ENCODE measurements around the gene EXT2.

Gene EXT2

GRCh38 chr11:44237156-44237555 lies 141.7 kb downstream of the EXT2 start:
- Histone ChIP-seq H3K4me1 (ENCODE audit: control insufficient read depth, insufficient read depth, low read length, unreplicated experiment) (peaks cover under 1% of the 10 kb centered on the region), H3K27ac (ENCODE audit: low read depth, low read length) (no peak overlapping the region), H2AFZ (ENCODE audit: low read length, unreplicated experiment) (no peak overlapping the region), H3K4me3 (ENCODE audit: low read depth, low read length) (no peak overlapping the region), H3K27me3 (ENCODE audit: insufficient read depth, low read length) (no peaks in the 10 kb centered on the region), H3K79me2 (ENCODE audit: control insufficient read depth, insufficient read depth, low read length, unreplicated experiment) (no peaks in the 10 kb centered on the region), H3K36me3 (ENCODE audit: insufficient read depth, low read length) (no peaks in the 10 kb centered on the region; the same call in 1 of the 2 replicates)

- H3K4me3 ChIP-seq (ENCODE audit: low read depth, low read length), result no peak overlapping the region
- no peak overlapping the region for H2AFZ ChIP-seq (ENCODE audit: low read length, unreplicated experiment)
- H3K79me2 ChIP-seq (ENCODE audit: control insufficient read depth, insufficient read depth, low read length, unreplicated experiment), result no peaks in the 10 kb centered on the region
- no peaks in the 10 kb centered on the region for H3K27me3 ChIP-seq (ENCODE audit: insufficient read depth, low read length)
- H3K36me3 ChIP-seq (ENCODE audit: insufficient read depth, low read length), result peaks cover 2% of the 10 kb centered on the region; the same call in 1 of the 2 replicates
- H3K27ac ChIP-seq (ENCODE audit: low read depth, low read length), result no peak overlapping the region
- H3K4me1 ChIP-seq (ENCODE audit: control insufficient read depth, insufficient read depth, low read length, unreplicated experiment), result peaks cover 47% of the 10 kb centered on the region
Observed at GRCh38 chr11:44241851-44242250, 146.4 kb downstream of the EXT2 start.

- H3K27ac ChIP-seq (ENCODE audit: low read depth, low read length), result peak overlapping the region; percentile 8; the same call in 1 of the 2 replicates
- H3K27me3 ChIP-seq (ENCODE audit: insufficient read depth, low read length), result no peaks in the 10 kb centered on the region
- H3K4me1 ChIP-seq (ENCODE audit: control insufficient read depth, insufficient read depth, low read length, unreplicated experiment), result peaks cover 48% of the 10 kb centered on the region
- H3K36me3 ChIP-seq (ENCODE audit: insufficient read depth, low read length), result peaks cover 2% of the 10 kb centered on the region; the same call in 1 of the 2 replicates
- H3K4me3 ChIP-seq (ENCODE audit: low read depth, low read length), result no peak overlapping the region
- H2AFZ ChIP-seq (ENCODE audit: low read length, unreplicated experiment), result no peak overlapping the region
- H3K79me2 ChIP-seq (ENCODE audit: control insufficient read depth, insufficient read depth, low read length, unreplicated experiment), result no peaks in the 10 kb centered on the region
Observed at GRCh38 chr11:44243086-44243485, 147.6 kb downstream of the EXT2 start.

- H3K79me2 ChIP-seq (ENCODE audit: control insufficient read depth, insufficient read depth, low read length, unreplicated experiment), result no peaks in the 10 kb centered on the region
- no peak overlapping the region for H2AFZ ChIP-seq (ENCODE audit: low read length, unreplicated experiment)
- H3K4me3 ChIP-seq (ENCODE audit: low read depth, low read length), result peak overlapping the region; percentile 57; the same call in 1 of the 2 replicates
- peak overlapping the region; percentile 64 for H3K27ac ChIP-seq (ENCODE audit: low read depth, low read length)
- H3K4me1 ChIP-seq (ENCODE audit: control insufficient read depth, insufficient read depth, low read length, unreplicated experiment), result peaks cover 48% of the 10 kb centered on the region
- H3K27me3 ChIP-seq (ENCODE audit: insufficient read depth, low read length), result no peaks in the 10 kb centered on the region
- peaks cover 2% of the 10 kb centered on the region; the same call in 1 of the 2 replicates for H3K36me3 ChIP-seq (ENCODE audit: insufficient read depth, low read length)
Observed at GRCh38 chr11:44243595-44244343, 148.3 kb downstream of the EXT2 start.

GRCh38 chr11:44244639-44245310 lies 149.3 kb downstream of the EXT2 start:
- Histone ChIP-seq H3K27ac (ENCODE audit: low read depth, low read length) (peak overlapping the region; percentile 64), H3K36me3 (ENCODE audit: insufficient read depth, low read length) (peaks cover 2% of the 10 kb centered on the region; the same call in 1 of the 2 replicates), H3K27me3 (ENCODE audit: insufficient read depth, low read length) (no peaks in the 10 kb centered on the region), H3K4me1 (ENCODE audit: control insufficient read depth, insufficient read depth, low read length, unreplicated experiment) (peaks cover 48% of the 10 kb centered on the region), H3K4me3 (ENCODE audit: low read depth, low read length) (peak overlapping the region; percentile 57; the same call in 1 of the 2 replicates), H2AFZ (ENCODE audit: low read length, unreplicated experiment) (no peak overlapping the region), H3K79me2 (ENCODE audit: control insufficient read depth, insufficient read depth, low read length, unreplicated experiment) (no peaks in the 10 kb centered on the region)

GRCh38 chr11:44246726-44247125 lies 151.2 kb downstream of the EXT2 start:
- Histone ChIP-seq H3K79me2 (ENCODE audit: control insufficient read depth, insufficient read depth, low read length, unreplicated experiment) (no peaks in the 10 kb centered on the region), H3K4me3 (ENCODE audit: low read depth, low read length) (no peak overlapping the region), H2AFZ (ENCODE audit: low read length, unreplicated experiment) (no peak overlapping the region), H3K27me3 (ENCODE audit: insufficient read depth, low read length) (no peaks in the 10 kb centered on the region), H3K4me1 (ENCODE audit: control insufficient read depth, insufficient read depth, low read length, unreplicated experiment) (peaks cover 48% of the 10 kb centered on the region), H3K27ac (ENCODE audit: low read depth, low read length) (no peak overlapping the region), H3K36me3 (ENCODE audit: insufficient read depth, low read length) (peaks cover 9% of the 10 kb centered on the region; the same call in 1 of the 2 replicates)

GRCh38 chr11:44247508-44247907 lies 152.0 kb downstream of the EXT2 start:
- no peaks in the 10 kb centered on the region for H3K27me3 ChIP-seq (ENCODE audit: insufficient read depth, low read length)
- H3K79me2 ChIP-seq (ENCODE audit: control insufficient read depth, insufficient read depth, low read length, unreplicated experiment), result no peaks in the 10 kb centered on the region
- peaks cover 45% of the 10 kb centered on the region for H3K4me1 ChIP-seq (ENCODE audit: control insufficient read depth, insufficient read depth, low read length, unreplicated experiment)
- H3K36me3 ChIP-seq (ENCODE audit: insufficient read depth, low read length), result peaks cover 16% of the 10 kb centered on the region; the same call in 1 of the 2 replicates
- no peak overlapping the region for H3K27ac ChIP-seq (ENCODE audit: low read depth, low read length)
- H2AFZ ChIP-seq (ENCODE audit: low read length, unreplicated experiment), result no peak overlapping the region
- no peak overlapping the region for H3K4me3 ChIP-seq (ENCODE audit: low read depth, low read length)

GRCh38 chr11:44248109-44248508 lies 152.6 kb downstream of the EXT2 start:
- Histone ChIP-seq H3K4me1 (ENCODE audit: control insufficient read depth, insufficient read depth, low read length, unreplicated experiment) (peaks cover 39% of the 10 kb centered on the region), H3K4me3 (ENCODE audit: low read depth, low read length) (no peak overlapping the region), H3K27me3 (ENCODE audit: insufficient read depth, low read length) (no peaks in the 10 kb centered on the region), H3K36me3 (ENCODE audit: insufficient read depth, low read length) (peaks cover 20% of the 10 kb centered on the region; the same call in 1 of the 2 replicates), H3K79me2 (ENCODE audit: control insufficient read depth, insufficient read depth, low read length, unreplicated experiment) (no peaks in the 10 kb centered on the region), H3K27ac (ENCODE audit: low read depth, low read length) (no peak overlapping the region), H2AFZ (ENCODE audit: low read length, unreplicated experiment) (no peak overlapping the region)

GRCh38 chr11:44250421-44250820 lies 154.9 kb downstream of the EXT2 start:
- no peak overlapping the region for H3K4me3 ChIP-seq (ENCODE audit: low read depth, low read length)
- peaks cover 17% of the 10 kb centered on the region; the same call in 1 of the 2 replicates for H3K36me3 ChIP-seq (ENCODE audit: insufficient read depth, low read length)
- H2AFZ ChIP-seq (ENCODE audit: low read length, unreplicated experiment), result no peak overlapping the region
- H3K79me2 ChIP-seq (ENCODE audit: control insufficient read depth, insufficient read depth, low read length, unreplicated experiment), result no peaks in the 10 kb centered on the region
- peaks cover 15% of the 10 kb centered on the region for H3K4me1 ChIP-seq (ENCODE audit: control insufficient read depth, insufficient read depth, low read length, unreplicated experiment)
- H3K27ac ChIP-seq (ENCODE audit: low read depth, low read length), result no peak overlapping the region
- H3K27me3 ChIP-seq (ENCODE audit: insufficient read depth, low read length), result no peaks in the 10 kb centered on the region

GRCh38 chr11:44252999-44253602 lies 157.6 kb downstream of the EXT2 start:
- Histone ChIP-seq H3K27me3 (ENCODE audit: insufficient read depth, low read length) (no peaks in the 10 kb centered on the region), H3K4me3 (ENCODE audit: low read depth, low read length) (no peak overlapping the region), H3K4me1 (ENCODE audit: control insufficient read depth, insufficient read depth, low read length, unreplicated experiment) (peaks cover 9% of the 10 kb centered on the region), H3K36me3 (ENCODE audit: insufficient read depth, low read length) (peaks cover 17% of the 10 kb centered on the region; the same call in 1 of the 2 replicates), H3K79me2 (ENCODE audit: control insufficient read depth, insufficient read depth, low read length, unreplicated experiment) (no peaks in the 10 kb centered on the region), H3K27ac (ENCODE audit: low read depth, low read length) (no peak overlapping the region), H2AFZ (ENCODE audit: low read length, unreplicated experiment) (no peak overlapping the region)

Measured in ACC112 (cell line).